Mucosa of stomach (tissue), 1 donor: ENCODE measurements around the gene SLC31A2.

Source experiments
- H3K27me3 ChIP-seq: one replicate; pipeline ENCODE4 v1.7.0; 2013; ENCODE audit warnings: mild to moderate bottlenecking, low read length; ENCODE audit not compliant: control insufficient read depth, insufficient read depth
- H3K36me3 ChIP-seq: one replicate; pipeline ENCODE4 v1.7.0; 2013; ENCODE audit warnings: low read length; ENCODE audit not compliant: control insufficient read depth, insufficient read depth
- H3K4me1 ChIP-seq: one replicate; pipeline ENCODE4 v1.7.0; 2013; ENCODE audit warnings: mild to moderate bottlenecking, low read length; ENCODE audit not compliant: control insufficient read depth, insufficient read depth
- H3K4me3 ChIP-seq: one replicate; pipeline ENCODE4 v1.7.0; 2013; ENCODE audit warnings: low read length
- H3K9ac ChIP-seq: one replicate; pipeline ENCODE4 v1.7.0; 2013; ENCODE audit warnings: mild to moderate bottlenecking, low read length, moderate library complexity
- H3K9me3 ChIP-seq: one replicate; pipeline ENCODE4 v1.7.0; 2013; ENCODE audit warnings: mild to moderate bottlenecking, low read length, moderate library complexity; ENCODE audit not compliant: control insufficient read depth
- donor health status: Pancreatic carcinoma.

Gene SLC31A2

GRCh38 chr9:113177251-113177650, 26.4 kb downstream of the SLC31A2 start:
- Histone ChIP-seq H3K27me3 (no peaks in the 10 kb centered on the region), H3K4me3 (no peak overlapping the region), H3K36me3 (peaks cover 7% of the 10 kb centered on the region), H3K4me1 (no peaks in the 10 kb centered on the region), H3K9ac (no peak overlapping the region), H3K9me3 (no peaks in the 10 kb centered on the region)

- no peak overlapping the region for H3K4me3 ChIP-seq
- no peaks in the 10 kb centered on the region for H3K9me3 ChIP-seq
- H3K27me3 ChIP-seq = no peaks in the 10 kb centered on the region
- peaks cover 2% of the 10 kb centered on the region for H3K36me3 ChIP-seq
- no peak overlapping the region for H3K9ac ChIP-seq
- H3K4me1 ChIP-seq = no peaks in the 10 kb centered on the region
Measured at GRCh38 chr9:113178087-113178486, 27.3 kb downstream of the SLC31A2 start.

GRCh38 chr9:113179839-113180238, 29.0 kb downstream of the SLC31A2 start:
- H3K27me3 ChIP-seq = no peaks in the 10 kb centered on the region
- H3K4me3 ChIP-seq = no peak overlapping the region
- no peaks in the 10 kb centered on the region for H3K36me3 ChIP-seq
- H3K9me3 ChIP-seq = no peaks in the 10 kb centered on the region
- no peak overlapping the region for H3K9ac ChIP-seq
- no peaks in the 10 kb centered on the region for H3K4me1 ChIP-seq

- H3K36me3 ChIP-seq = no peaks in the 10 kb centered on the region
- H3K9ac ChIP-seq = no peak overlapping the region
Measured at GRCh38 chr9:113181165-113181564, 30.4 kb downstream of the SLC31A2 start.

GRCh38 chr9:113183956-113184488, 33.2 kb downstream of the SLC31A2 start:
- H3K9ac ChIP-seq = no peak overlapping the region
- no peaks in the 10 kb centered on the region for H3K4me1 ChIP-seq
- no peak overlapping the region for H3K4me3 ChIP-seq
- H3K9me3 ChIP-seq = no peaks in the 10 kb centered on the region
- H3K27me3 ChIP-seq = no peaks in the 10 kb centered on the region
- peaks cover 7% of the 10 kb centered on the region for H3K36me3 ChIP-seq

More at GRCh38 chr9:113181165-113181564, 30.4 kb downstream of the SLC31A2 start:
- Histone ChIP-seq H3K4me1 (no peaks in the 10 kb centered on the region), H3K27me3 (no peaks in the 10 kb centered on the region), H3K9me3 (no peaks in the 10 kb centered on the region), H3K4me3 (no peak overlapping the region)

GRCh38 chr9:113184539-113184938, 33.7 kb downstream of the SLC31A2 start:
- Histone ChIP-seq H3K27me3 (no peaks in the 10 kb centered on the region), H3K9ac (no peak overlapping the region), H3K4me3 (no peak overlapping the region), H3K4me1 (no peaks in the 10 kb centered on the region), H3K36me3 (peaks cover 7% of the 10 kb centered on the region), H3K9me3 (no peaks in the 10 kb centered on the region)

- Histone ChIP-seq H3K4me3 (no peak overlapping the region), H3K9ac (no peak overlapping the region), H3K36me3 (peaks cover 7% of the 10 kb centered on the region), H3K4me1 (no peaks in the 10 kb centered on the region), H3K27me3 (no peaks in the 10 kb centered on the region), H3K9me3 (no peaks in the 10 kb centered on the region)
Measured at GRCh38 chr9:113185271-113185670, 34.5 kb downstream of the SLC31A2 start.

GRCh38 chr9:113186137-113186755, 35.4 kb downstream of the SLC31A2 start:
- Histone ChIP-seq H3K4me1 (no peaks in the 10 kb centered on the region), H3K4me3 (no peak overlapping the region), H3K9ac (no peak overlapping the region), H3K27me3 (no peaks in the 10 kb centered on the region), H3K9me3 (no peaks in the 10 kb centered on the region), H3K36me3 (peaks cover 7% of the 10 kb centered on the region)

GRCh38 chr9:113187929-113188595, 37.3 kb downstream of the SLC31A2 start:
- Histone ChIP-seq H3K4me3 (no peak overlapping the region), H3K4me1 (no peaks in the 10 kb centered on the region), H3K9ac (no peak overlapping the region), H3K9me3 (no peaks in the 10 kb centered on the region), H3K36me3 (peaks cover 7% of the 10 kb centered on the region), H3K27me3 (no peaks in the 10 kb centered on the region)

- H3K36me3 ChIP-seq = no peaks in the 10 kb centered on the region
- H3K4me3 ChIP-seq = no peak overlapping the region
- H3K9ac ChIP-seq = no peak overlapping the region
- no peaks in the 10 kb centered on the region for H3K4me1 ChIP-seq
- no peaks in the 10 kb centered on the region for H3K9me3 ChIP-seq
- no peaks in the 10 kb centered on the region for H3K27me3 ChIP-seq
Measured at GRCh38 chr9:113192455-113192854, 41.6 kb downstream of the SLC31A2 start.

- no peaks in the 10 kb centered on the region for H3K36me3 ChIP-seq
- H3K27me3 ChIP-seq = no peaks in the 10 kb centered on the region
- H3K4me3 ChIP-seq = no peak overlapping the region
- no peaks in the 10 kb centered on the region for H3K9me3 ChIP-seq
- no peaks in the 10 kb centered on the region for H3K4me1 ChIP-seq
- H3K9ac ChIP-seq = no peak overlapping the region
Measured at GRCh38 chr9:113199683-113200329, 49.0 kb downstream of the SLC31A2 start.

GRCh38 chr9:113205432-113205831, 54.6 kb downstream of the SLC31A2 start:
- Histone ChIP-seq H3K9ac (no peak overlapping the region), H3K4me3 (no peak overlapping the region), H3K4me1 (no peaks in the 10 kb centered on the region), H3K27me3 (no peaks in the 10 kb centered on the region), H3K9me3 (no peaks in the 10 kb centered on the region), H3K36me3 (peaks cover 4% of the 10 kb centered on the region)
